SKM-1 (cell line): Measurements from ENCODE around the gene RRBP1.

ENCODE experiments used
- DNase-seq: peaks from one replicate; lab custom pipeline; 2025; ENCODE audit not compliant: unreplicated experiment; lab: John Stamatoyannopoulos, UW

RRBP1 gene

DNA sequence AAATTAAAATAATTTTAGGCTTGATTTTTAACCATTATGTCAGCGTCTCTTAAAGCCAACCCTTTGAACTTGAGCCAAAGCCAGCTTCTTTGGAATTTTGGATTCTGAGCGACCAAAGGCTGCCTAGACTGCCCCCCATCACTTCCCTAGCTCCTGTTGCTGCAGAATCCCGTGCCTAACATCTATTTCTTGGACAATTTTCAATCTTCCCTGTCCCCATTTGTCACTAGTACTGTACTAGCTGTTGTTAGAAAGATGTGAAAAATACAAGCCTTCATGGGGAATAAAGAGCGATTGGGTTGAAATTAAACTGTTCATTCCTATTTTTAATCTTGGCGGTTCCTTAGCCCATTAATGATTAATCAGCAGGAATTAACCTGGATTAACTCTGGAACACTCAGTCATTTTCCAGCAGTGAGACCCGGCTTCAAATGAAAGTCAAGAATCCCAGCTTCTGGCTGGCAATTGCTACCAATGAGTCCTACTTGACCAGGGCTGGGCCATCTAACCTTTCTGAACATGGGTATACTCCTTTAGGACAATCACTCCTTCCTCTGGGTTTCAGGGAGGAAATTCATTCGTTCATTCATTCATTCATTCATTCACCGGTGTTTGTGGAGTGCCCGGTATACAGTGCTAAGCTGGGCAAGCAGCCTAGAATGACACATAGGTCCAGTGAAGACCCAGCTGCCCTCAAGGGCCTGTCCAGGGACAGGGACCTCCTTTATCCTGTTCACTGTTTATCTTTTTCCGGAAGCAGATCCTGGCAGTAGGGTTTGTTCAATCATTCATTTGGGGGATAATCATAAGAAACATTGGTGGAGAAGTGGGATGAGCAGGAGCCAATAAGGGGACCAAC is 1.4 kb upstream of the RRBP1 start:
- no peak for DNase-seq

DNA sequence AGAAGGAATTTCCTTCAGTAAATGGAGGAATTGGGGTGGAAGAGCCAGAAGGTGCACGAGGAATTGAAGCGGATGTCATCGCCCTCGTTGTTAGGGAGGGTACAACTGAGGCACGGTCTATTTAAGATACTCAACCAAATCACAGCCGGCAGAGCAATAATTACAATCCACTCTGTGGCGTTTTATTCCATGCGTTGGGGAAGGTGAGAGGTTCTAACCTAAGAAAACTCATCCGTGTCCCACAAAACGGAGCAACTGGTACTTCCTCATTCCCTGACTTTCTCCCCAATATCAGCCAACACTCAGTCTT is 802 bp upstream of the RRBP1 start:
- DNase-seq = no peak

DNA sequence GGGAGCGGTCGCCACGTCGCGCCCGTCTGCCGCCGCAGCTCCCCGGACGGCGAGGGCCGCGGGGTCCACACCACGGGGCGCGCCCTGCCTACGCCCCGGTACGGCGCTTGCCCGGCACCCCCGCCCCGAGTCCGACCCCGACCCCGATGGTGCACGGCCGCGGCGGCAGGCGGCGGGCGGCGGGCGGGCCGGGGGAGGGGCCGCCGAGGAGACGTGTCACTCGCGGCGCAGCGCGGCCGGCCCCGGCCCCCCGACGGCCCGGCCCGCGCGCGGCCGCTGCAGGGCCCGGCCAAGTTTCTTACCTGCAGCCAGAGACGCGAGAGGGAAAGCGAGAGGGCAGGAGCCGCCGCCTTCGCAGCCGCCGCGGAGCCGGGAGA is 328 bp downstream of the RRBP1 start:
- DNase-seq = no peak

DNA sequence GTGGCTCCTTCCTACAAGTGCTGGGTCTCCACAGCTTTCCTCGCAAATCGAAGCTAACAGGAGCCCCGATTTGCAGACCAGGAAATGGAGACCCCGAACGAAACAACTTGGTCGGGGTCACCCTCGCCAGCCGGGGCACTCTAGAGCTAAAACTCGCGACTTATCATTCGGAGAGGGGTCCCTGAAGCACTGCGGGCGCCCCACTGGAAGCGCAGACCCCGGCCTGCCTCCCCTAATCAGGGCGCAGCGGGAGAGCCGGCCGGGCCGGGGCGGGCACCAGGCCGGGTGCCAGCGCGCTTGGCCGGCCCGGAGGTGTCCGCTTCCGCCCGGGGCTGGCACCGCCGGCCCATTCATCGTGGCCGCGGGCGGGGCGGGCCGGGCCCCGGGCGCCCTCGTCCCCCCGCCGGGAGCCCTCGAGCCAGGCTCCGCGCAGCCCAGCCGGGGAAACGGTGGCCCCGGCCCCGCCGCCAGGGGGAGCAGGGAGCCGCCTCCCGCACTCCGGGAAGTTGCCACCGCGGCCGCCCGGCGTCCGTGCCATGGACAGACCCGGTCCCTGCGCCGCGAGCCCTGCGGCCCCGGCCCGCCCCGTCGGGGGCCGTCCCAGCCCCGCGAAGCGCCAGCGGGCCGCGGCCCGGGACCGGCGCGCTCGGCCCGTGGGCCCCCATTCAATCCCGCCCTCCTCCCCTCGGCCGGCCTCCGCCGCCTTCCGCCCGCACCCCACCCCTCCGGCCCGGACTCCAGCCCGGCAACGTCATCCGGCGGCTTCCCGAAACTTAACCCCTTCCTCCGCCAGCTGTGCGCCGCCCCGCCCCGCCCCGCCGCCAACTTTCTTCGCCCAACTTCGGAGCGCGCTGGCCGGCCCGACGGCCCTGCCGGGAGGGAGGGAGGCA is 961 bp downstream of the RRBP1 start:
- peak; percentile 31 for DNase-seq

DNA sequence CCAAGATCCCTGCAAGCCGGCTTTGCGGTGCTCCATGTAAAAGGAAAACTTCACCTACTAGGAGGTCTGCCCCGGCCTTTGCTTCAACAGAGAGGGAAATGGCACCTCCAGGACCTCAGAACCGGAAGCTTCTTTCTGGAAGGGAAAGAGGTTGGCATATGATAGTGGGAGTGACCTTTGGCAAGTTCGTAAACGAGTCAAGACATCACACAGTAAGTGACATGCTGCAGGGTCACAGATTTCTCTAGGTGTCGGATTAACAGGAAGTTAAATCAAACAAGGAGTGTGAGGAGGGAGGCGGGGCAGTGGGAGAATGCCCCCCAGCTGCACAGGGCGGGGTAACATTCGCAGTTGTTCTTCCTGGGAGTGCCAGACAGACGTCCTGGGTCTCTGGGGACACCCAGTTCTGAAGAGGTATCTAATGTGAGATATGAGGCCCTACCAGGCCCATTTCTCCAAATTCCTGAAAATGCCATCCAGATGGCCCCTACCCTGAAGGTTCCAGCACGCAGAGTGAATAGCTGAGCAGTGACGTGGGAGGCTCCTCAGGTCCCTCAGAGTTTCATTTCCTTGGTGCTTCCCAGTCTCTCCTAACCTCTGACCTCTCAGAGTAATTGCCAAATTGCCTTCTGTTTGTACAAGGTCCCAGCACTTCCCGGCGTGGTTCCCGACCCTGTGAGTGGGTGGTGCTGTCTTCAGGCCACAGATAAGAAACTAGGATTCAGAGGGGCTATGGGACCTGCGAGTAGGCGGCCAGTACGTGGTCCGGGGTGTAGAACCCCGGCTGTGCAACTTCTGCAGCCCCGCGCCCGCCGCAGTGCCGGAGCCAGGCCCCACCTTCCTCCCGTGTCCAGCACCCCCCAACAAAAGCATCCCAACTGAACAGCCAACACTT is 1.9 kb downstream of the RRBP1 start:
- DNase-seq = no peak

DNA sequence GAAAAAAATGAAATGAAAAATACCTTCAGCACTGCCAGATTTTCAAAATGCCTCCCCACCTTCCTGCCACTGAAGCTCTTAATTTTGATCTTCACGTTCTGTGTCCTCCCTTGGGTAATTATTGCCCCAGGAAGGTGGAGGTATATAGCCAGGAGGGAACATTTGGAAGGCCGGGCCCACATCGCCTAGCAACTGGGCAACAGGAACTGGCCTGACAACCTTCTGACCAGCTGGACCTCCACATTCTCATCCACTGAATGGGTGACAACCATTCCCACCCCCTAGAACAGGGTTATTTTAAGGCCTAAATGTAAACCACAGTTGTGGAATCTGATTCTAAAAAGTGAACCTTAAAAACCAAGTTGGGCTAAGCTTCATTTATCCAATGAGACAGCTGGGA is 3.2 kb downstream of the RRBP1 start:
- DNase-seq = no peak

DNA sequence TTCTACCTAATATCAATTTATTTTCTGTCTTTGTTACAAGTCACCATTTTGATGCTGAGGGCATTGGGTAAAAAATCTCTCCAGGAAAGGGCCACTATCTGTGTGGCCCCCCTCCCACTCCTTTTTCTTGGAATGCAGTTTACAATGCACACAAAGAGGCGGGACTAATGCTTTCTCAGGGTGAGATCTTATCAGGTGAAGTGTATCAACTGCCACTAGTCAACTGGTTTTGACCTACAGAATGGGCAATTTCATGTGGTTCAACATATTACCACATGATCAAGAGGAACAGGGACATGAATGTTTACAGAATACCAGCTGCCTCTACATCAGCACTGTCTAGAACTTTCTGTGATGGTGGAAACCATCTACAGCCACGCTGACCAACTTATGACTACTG is 3.7 kb downstream of the RRBP1 start:
- DNase-seq = no peak

DNA sequence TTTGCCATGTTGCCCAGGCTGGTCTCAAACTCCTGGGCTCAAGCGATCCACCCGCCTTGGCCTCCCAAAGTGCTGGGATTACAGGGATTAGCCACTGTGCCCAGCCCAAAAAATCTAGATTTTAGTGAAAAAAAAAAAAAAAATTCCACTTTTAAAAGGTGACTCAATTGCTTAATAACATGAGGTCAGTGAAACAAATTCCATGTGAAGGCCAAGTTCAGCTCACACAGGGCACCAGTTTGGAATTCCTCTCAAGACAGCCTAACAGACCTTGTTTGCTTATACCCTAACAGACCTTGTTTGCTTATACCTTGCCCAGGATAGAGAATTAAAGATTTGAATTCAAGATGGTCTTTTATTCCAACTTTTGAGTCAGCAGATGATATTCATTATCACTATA is 5.1 kb downstream of the RRBP1 start:
- no peak for DNase-seq

DNA sequence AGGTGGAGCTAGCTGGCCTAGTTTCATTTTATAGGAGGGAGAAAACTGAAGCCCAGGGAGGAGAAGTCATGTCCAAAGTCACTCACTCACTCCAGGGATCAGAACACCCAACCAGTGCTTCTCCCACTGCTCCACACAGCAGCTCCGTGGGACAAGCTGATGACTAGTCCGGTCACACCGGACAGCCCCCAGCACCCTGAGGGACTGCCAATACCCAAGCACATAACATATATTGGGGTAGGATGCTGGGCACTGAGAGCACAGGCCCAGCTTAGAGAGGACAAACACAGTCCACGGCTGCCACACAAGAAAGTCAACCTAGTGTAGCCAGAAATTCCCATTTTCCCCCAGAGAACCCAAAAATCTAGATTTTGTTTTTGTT is 5.7 kb downstream of the RRBP1 start:
- no peak for DNase-seq

DNA sequence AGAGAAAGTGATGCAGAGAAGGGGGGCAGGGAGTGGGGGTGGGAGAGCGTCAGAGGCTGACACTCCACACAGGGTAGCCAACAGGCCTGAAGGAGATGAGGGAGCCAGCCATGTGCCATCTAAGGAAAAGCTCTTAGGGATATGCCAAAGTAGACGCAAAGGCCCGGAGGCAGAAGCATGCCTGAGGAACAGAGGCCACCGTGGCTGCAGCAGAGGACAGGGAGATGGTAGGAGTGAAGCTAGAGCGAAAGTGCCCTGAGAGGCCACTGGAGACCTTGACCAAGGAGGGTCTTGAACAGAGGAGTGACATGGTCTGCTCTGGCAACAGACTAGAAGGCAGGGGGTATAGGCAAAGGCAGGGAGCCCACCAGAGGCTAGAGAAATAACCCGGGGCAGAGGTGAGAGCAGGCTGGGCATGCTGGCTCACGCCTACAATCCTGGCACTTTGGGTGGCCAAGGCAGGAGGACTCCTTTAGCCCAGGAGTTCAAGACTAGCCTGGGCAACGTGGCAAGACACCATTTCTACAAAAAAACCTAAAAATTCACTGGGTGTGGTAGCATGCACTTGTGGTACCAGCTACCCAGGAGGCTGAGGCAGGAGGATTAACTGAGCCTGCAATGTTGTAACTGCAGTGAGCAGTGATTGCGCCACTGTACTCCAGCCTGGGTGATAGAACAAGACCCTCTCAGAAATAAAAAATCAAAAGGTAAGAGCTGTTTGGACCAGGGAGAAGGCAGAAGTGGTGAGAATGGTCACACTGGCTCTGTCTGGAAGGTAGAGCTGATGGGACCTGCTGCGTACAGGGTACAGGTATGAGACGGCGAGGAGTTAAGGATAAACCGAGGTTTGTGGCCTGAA is 6.3 kb downstream of the RRBP1 start:
- DNase-seq = no peak

DNA sequence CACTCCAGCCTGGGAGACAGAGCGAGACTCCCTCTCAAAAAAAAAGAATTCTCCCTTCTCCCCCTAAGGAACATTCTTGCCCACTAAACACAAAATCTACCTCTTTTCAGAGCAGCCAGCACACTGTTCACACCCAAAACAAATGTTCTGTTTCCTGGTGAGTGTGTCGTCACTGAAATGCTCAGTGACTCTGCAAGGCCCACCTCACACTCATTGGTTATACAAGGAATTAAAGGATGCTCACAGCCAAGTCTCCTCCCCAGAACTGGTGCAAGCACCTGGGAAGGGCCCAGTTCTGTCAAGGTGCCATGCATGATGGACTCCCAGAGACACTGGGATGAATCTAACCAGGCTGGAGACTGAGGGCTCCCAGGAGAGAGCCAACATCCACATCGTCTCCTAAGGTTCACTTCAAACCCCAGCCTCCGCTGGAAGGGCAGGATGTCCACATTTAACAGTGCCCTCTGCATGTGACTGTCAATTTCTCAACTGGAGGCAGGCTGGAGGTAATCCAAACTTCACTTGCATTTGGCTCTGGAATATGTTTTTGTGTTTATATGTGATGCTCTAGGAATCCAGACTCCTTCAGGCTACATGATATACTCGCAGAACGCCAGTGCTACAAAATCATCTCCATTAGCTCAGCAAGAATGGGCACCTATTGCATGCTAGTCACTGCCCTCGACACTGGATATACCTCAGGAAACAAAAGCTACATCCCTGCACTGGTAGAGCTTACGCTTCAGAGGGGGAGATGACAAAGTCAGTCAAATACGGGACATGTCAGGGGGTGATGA is 7.1 kb downstream of the RRBP1 start:
- DNase-seq = no peak

DNA sequence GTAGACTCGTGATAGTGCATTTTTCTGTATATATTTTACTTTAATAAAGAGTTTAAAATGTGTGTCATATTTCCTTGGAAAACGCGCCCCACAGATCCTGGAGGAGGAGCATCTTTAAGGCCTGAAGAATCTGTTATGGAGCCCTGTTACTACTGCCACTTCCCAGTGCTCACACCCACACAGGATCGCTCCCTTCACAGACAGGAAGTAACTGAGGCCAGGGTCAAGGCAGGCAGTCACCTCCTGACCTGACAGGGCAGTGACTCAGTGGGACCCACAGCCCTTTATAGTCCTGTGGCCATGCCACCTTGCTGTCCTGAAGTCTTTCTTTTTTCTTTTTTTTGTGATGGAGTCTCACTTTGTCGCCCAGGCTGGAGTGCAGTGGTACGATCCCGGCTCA is 9.0 kb downstream of the RRBP1 start:
- DNase-seq = no peak

DNA sequence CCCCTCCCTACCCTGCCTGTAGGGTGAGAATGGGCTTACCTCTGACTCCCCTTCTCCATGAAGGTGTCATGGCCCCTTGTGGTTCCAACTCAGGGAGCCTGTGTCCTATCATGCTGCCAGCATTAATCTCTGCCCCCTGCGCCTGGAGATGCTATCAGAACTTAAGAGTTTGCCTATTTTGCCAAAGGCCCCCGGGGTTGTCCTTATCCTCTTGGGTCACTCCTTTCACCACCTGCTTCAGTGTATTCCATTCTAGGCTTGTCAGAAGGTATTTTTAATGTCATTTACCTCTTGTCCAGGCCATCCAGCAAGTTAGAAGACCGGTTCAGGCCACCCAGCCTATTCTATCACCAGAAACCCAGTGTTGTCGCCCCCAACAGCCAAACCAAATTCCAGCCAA is 10.5 kb downstream of the RRBP1 start:
- no peak for DNase-seq

DNA sequence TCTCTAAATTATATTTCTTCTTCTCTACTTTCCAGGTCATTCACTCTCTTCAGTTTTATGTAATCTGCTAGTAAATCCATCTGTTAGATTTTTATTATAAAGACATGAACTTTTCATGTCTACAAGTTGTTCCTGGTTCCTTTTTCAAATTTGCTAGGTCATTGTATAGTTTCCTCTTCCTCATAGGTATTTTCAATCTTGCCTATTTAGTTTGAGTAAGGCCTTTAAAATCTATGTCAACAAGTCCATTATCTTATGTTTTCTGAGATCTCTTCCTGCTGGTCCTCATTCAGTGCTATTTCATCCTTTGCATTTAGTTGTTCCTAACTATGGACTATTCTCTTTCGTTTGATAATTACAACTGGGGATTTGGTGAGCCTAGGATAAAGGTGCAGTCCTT is 11.0 kb downstream of the RRBP1 start:
- no peak for DNase-seq

DNA sequence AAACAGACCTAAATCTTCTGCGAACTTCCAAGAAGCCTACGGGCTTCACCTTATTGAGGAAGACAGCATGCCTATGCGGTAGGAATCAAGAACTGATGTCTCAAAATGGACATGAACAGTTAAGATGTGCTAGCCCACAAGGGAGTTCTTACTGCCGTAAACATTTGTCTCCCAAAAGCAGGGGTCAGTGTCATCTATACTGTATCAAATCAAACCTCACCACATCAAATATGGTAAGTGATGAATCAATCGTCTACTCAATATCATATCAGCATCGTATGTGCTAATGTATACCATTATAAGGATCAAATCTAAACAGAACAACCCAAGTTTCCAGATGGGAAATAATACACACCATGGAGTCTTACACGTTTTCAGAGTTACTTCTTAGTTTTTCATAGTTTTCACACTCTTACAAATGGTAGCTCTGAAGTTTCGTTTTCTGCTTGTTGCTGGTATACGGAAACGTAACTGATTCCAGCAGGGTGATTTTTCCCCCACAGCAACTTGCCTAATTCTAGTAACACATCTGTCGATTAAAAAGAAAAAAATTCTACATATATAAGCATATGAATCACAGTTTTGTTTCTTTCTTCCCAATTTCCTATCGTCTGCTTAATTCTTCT is 12.6 kb downstream of the RRBP1 start:
- DNase-seq = no peak

DNA sequence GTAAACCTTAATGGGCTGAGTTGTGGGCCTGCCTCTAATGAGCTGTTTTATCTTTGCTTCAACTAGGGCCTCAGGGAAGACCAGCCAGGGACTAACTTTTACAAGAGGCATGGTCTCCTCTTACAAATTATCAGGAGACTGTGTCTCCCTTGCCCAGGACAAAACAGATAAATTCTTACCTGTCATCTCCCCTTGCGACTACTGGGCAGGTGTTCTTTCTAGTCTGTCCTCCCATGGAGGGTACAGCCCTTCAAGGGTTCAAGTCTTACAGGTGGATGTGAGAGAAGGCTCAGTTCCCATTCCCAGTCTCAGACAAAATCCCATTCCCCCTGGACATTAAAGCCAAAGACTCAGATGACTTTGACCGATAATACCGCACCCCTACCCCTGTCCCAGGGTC is 13.6 kb downstream of the RRBP1 start:
- DNase-seq = no peak

DNA sequence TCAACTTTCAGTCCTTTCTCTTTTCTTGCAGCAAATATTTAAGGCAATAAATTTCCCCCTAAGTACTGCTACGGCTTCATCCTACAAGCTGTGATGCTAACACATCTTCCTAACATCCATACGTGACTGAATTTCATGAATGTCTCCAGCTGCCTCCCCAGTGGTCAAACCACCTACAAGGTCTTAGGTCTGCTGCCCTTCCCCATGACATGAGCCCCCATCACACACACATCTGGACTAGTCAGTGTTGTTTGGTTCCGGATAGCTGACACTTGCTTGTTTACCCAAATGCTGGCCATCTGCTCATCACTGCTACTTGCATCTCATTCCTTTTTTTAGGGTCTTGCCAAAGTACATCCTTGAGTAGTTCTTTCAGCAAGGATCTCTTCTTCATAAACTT is 14.6 kb downstream of the RRBP1 start:
- no peak for DNase-seq

DNA sequence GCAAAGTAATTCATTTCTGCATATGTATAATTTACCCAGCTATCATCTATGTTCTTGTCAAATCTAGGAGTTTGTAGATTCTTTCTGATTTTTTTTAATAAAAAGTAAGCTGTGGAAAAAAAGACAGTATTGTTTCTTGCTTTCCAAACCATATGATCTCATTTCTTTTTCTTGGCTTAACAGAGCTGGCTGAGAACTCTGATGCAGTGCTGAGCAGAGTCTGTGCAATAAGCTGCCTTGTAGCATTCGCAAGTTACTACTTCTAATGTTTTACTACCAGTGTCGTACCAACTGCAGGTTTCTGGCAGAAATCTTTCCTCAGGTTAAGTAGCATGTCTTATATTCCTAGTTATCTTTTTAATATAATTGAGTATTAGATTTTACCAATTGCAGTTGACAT is 15.6 kb downstream of the RRBP1 start:
- no peak for DNase-seq

DNA sequence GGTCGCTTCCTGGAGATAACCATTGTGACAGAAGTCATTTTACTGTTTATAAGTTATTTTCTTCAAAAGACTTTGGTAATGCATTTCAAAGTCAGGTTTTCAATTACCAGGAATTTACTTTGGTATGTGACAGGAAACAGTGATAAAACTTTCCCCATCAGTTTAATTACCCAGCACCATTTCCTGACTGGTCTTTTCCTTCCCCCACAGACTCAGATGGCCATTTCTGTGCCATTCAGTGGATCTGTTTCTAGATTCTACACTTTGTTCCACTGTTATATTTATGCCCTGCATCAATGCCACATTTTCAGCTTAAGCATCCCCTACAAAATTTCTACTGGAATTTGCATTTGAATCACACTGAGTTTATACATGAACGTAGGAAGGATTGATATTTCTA is 16.3 kb downstream of the RRBP1 start:
- no peak for DNase-seq
